HG03558 (cell line): ENCODE data around the gene GABBR2.
"Not testable (repeated sequence)": the region's sequence is repeated elsewhere in the genome, so short reads cannot be mapped to it uniquely, and the experiment has no call there.

Experiments used
- ATAC-seq: cut with Tn5 transposase; IDR thresholded peaks from one replicate; pipeline ENCODE4 v1.9.1; 2021; ENCODE audit warnings: moderate number of reproducible peaks; ENCODE audit not compliant: unreplicated experiment; ENCODE audit errors: extremely low read depth

The GABBR2 gene

GRCh38 chr9:98688710-98689495 is 19.8 kb downstream of the GABBR2 start:
- ATAC-seq = no peak

GRCh38 chr9:98687911-98688310 is 20.8 kb downstream of the GABBR2 start:
- no peak for ATAC-seq

GRCh38 chr9:98686961-98687855 is 21.5 kb downstream of the GABBR2 start:
- ATAC-seq = no peak

GRCh38 chr9:98684816-98685215 is 23.9 kb downstream of the GABBR2 start:
- not testable (repeated sequence) for ATAC-seq

GRCh38 chr9:98678244-98678842 is 30.4 kb downstream of the GABBR2 start:
- no peak for ATAC-seq

DNA sequence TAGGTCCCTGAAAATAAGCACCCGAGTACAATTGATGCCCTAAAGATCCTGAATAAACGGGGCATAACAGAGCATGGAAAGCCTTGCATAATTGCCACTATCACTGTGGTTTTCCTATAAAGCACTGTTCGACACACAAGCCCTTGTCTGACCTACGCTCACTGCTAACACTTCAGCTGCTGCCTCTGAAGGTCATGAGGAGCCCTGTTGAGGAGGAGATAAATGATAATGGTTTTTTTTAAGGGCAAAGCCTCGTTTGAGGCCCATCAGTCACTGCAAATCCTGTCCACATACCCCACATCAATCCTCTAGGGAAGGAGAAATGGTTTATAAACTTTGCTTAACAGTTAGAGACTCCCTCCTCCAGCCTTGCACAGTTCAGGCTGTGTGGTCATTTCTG is 35.1 kb downstream of the GABBR2 start:
- ATAC-seq = no peak

- ATAC-seq = no peak
These were observed 41.6 kb downstream of the GABBR2 start for GRCh38 chr9:98667005-98667640.

- no peak for ATAC-seq
These were observed 43.2 kb downstream of the GABBR2 start for GRCh38 chr9:98665501-98665900.

- ATAC-seq = no peak
These were observed 48.2 kb downstream of the GABBR2 start for GRCh38 chr9:98660541-98660940.

- no peak for ATAC-seq
These were observed 49.8 kb downstream of the GABBR2 start for GRCh38 chr9:98658951-98659351.

GRCh38 chr9:98657897-98658296 is 50.8 kb downstream of the GABBR2 start:
- no peak for ATAC-seq

- no peak for ATAC-seq
These were observed 52.2 kb downstream of the GABBR2 start for GRCh38 chr9:98656511-98656910.

DNA sequence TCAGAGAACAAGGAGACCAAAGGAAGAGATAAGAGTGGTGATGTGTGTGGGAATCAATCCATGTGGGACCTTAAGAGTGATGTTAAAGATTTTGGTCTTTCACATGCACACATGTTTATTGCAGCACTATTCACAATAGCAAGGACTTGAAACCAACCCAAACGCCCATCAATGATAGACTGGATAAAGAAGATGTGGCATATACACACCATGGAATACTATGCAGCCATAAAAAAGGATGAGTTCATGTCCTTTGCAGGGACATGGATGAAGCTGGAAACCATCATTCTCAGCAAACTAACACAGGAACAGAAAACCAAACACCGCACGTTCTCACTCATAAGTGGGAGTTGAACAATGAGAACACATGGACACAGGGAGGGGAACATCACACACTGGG is 53.3 kb downstream of the GABBR2 start:
- ATAC-seq = not testable (repeated sequence)

GRCh38 chr9:98654247-98654646 is 54.5 kb downstream of the GABBR2 start:
- no peak for ATAC-seq

- no peak for ATAC-seq
These were observed 56.0 kb downstream of the GABBR2 start for GRCh38 chr9:98652741-98653140.

- no peak for ATAC-seq
These were observed 56.4 kb downstream of the GABBR2 start for GRCh38 chr9:98652302-98652701.

DNA sequence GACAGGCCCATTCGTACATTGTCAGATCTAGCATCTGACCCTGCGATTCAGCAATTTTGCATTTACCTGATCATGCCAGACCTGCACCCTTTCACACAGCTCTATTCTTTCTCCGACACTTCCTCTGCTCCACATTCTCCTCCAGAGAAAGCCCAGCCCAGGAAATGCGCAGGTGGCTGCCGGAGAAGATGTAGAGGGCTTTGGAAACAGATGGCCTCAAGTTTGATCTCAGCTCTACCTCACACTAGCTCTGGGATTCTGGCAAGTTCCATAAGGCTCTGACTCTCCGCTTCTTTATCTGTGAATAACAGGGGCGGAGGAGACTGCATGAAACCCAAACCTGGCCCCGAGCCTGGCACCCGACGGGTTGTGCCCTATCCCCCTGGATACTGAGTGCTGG is 61.5 kb downstream of the GABBR2 start:
- no peak for ATAC-seq

GRCh38 chr9:98644011-98644410 is 64.7 kb downstream of the GABBR2 start:
- no peak for ATAC-seq

DNA sequence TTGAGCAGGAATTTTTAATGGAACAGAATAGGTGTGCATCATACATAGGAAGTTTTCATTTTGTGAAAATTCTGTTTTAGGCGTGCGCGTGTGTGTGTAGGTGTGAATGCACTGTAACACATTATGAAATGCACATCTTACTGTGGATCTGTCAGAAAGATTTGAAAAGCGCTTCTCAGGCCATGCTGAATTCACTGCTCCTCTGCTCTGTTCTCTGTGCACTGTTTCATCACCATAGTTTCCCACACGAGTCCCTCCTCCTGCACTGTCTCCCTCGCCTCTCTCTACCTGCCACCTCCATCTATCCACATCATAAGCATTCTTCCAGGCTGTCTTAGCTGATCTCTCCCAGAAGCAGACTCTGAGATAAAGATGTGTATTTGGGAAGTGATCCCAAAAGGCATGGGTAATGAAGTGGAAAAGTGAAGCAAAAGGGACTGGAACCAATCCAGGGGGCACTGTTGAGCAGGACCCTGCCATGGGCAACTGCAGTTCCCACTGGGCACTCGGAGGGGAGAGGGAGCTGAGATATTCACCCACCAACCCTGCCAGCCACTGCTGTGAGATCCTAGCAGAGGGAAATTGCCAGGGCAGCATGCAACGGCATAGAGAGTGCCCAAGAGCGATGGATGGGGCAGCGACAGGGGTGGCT is 65.9 kb downstream of the GABBR2 start:
- ATAC-seq = no peak

DNA sequence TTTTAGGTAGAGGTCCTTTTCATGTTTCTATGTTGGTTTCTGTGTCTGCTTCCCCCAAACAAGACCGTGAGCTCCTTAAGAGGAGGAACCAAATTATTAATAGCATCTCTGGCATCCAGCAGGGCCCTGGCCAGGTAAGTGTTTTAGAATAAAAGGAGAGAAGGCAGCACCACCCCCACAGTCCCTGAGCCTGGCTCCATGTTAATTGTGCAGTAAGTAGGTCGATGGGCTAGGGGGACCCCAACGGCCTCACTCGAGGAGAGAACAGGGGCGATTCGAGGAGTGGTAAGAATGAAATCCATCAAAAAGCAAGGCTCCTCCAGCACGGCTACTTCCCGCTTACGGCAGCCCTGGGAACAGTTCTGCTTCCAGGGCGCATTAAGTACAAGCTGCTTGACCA is 67.0 kb downstream of the GABBR2 start:
- ATAC-seq = no peak
